NCI-H526 (cell line): Measurements from ENCODE around the gene FICD.
"Not testable (repeated sequence)": the region's sequence is repeated elsewhere in the genome, so short reads cannot be mapped to it uniquely, and the experiment has no call there.

ENCODE experiments used
- DNase-seq, 2 experiments: peaks; one replicate each; lab custom pipeline; 2025; lab: John Stamatoyannopoulos, UW

The FICD gene

GRCh38 chr12:108514973-108515814, at the start of gene FICD:
Gene FICD (plus strand): TSS chr12:108515277. CDS start chr12:108516973, 1,696 bp downstream.
- peak; percentile 96 to 99 for DNase-seq

GRCh38 chr12:108465417-108465816, 49.7 kb upstream of the FICD start:
- no peak for DNase-seq

- no peak for DNase-seq
Measured at GRCh38 chr12:108468196-108468968, 46.7 kb upstream of the FICD start.

- DNase-seq: no peak
Measured at GRCh38 chr12:108473400-108474055, 41.5 kb upstream of the FICD start.

GRCh38 chr12:108475396-108475795, 39.7 kb upstream of the FICD start:
- DNase-seq: no peak

GRCh38 chr12:108477055-108477880, 37.8 kb upstream of the FICD start:
- peak in 1 of 2 experiments; percentile 20 for DNase-seq

- DNase-seq: no peak
Measured at GRCh38 chr12:108477881-108478259, 37.2 kb upstream of the FICD start.

GRCh38 chr12:108478611-108479206, 36.4 kb upstream of the FICD start:
- no peak for DNase-seq

- no peak for DNase-seq
Measured at GRCh38 chr12:108479364-108480070, 35.6 kb upstream of the FICD start.

GRCh38 chr12:108482717-108483212, 32.3 kb upstream of the FICD start:
- no peak for DNase-seq

- DNase-seq: no peak
Measured at GRCh38 chr12:108483213-108484059, 31.6 kb upstream of the FICD start.

GRCh38 chr12:108484431-108484830, 30.6 kb upstream of the FICD start:
- no peak for DNase-seq

GRCh38 chr12:108484845-108485244, 30.2 kb upstream of the FICD start:
- no peak for DNase-seq

GRCh38 chr12:108485371-108485770, 29.7 kb upstream of the FICD start:
- DNase-seq: not testable (repeated sequence)

GRCh38 chr12:108487029-108487428, 28.0 kb upstream of the FICD start:
- DNase-seq: not testable (repeated sequence)

GRCh38 chr12:108491256-108491655, 23.8 kb upstream of the FICD start:
- DNase-seq: no peak

- peak in 1 of 2 experiments; percentile 56 for DNase-seq
Measured at GRCh38 chr12:108495054-108495453, 20.0 kb upstream of the FICD start.

- peak in 1 of 2 experiments; percentile 31 for DNase-seq
Measured at GRCh38 chr12:108495823-108496579, 19.1 kb upstream of the FICD start.

GRCh38 chr12:108498136-108498535, 16.9 kb upstream of the FICD start:
- DNase-seq: no peak
